Natural killer cell (primary cell): ENCODE data around the gene SLC7A6OS. TPM values are rescaled to one million over a fixed set of nuclear protein-coding genes. Genes with fewer than 3 reads are reported as not detected.

Experiments
- ATAC-seq, 3 donors: fragments of 150-1000 bp in 2 of 3; fragments of 200-7000 bp in 1 of 3; cut with Tn5 transposase; 1 replicate in 1 of 3; 2 replicates in 2 of 3; pipeline ENCODE4 v1.10.0; 2021; ENCODE audit warnings: mild to moderate bottlenecking in 2 of 3, moderate library complexity in 2 of 3
- DNase-seq, 2 donors: peaks; one replicate each; pipeline versions ENCODE4 v3.0.0 to v3.0.0-alpha.2; 2013 to 2021; ENCODE audit warnings: mixed read lengths in 1 of 2
- H3K27ac ChIP-seq: one replicate; pipeline ENCODE4 v1.5.1; 2013; ENCODE audit warnings: mild to moderate bottlenecking, low read length
- H3K27me3 ChIP-seq: one replicate; pipeline ENCODE4 v1.6.1; 2013; ENCODE audit warnings: low read length; ENCODE audit not compliant: control insufficient read depth, insufficient read depth
- H3K36me3 ChIP-seq: one replicate; pipeline ENCODE4 v1.6.1; 2013; ENCODE audit warnings: low read length; ENCODE audit not compliant: control insufficient read depth, insufficient read depth
- H3K4me1 ChIP-seq: one replicate; pipeline ENCODE4 v1.6.1; 2013; ENCODE audit warnings: low read length; ENCODE audit not compliant: control insufficient read depth, insufficient read depth
- H3K4me3 ChIP-seq: one replicate; pipeline ENCODE4 v1.5.1; 2013; ENCODE audit warnings: low read length
- H3K9me3 ChIP-seq: one replicate; pipeline ENCODE4 v1.6.1; 2013; ENCODE audit warnings: low read length; ENCODE audit not compliant: control insufficient read depth, insufficient read depth
- H3K27ac Mint-ChIP-seq, 2 donors: one replicate each; pipeline ENCODE4 v1.8.0; 2022; ENCODE audit warnings: mild to moderate bottlenecking in 2 of 2, mixed read lengths in 2 of 2, moderate library complexity in 1 of 2
- H3K27me3 Mint-ChIP-seq, 2 donors: one replicate each; pipeline ENCODE4 v1.8.0; 2022; ENCODE audit warnings: low read depth in 2 of 2, mixed read lengths in 2 of 2
- H3K36me3 Mint-ChIP-seq: one replicate; pipeline ENCODE4 v1.8.0; 2022; ENCODE audit warnings: mixed read lengths
- H3K4me1 Mint-ChIP-seq, 2 donors: one replicate each; pipeline ENCODE4 v1.8.0; 2022; ENCODE audit warnings: mixed read lengths in 2 of 2
- H3K4me3 Mint-ChIP-seq: one replicate; pipeline ENCODE4 v1.8.0; 2022; ENCODE audit warnings: mild to moderate bottlenecking, moderate library complexity, mixed read lengths
- H3K9me3 Mint-ChIP-seq, 2 donors: one replicate each; pipeline ENCODE4 v1.8.0; 2022; ENCODE audit warnings: mixed read lengths in 2 of 2
- CTCF ChIP-seq: fragments of 200-600 bp; IDR thresholded peaks from one replicate; pipeline ENCODE4 v1.8.0; 2022; ENCODE audit warnings: antibody characterized with exemption
- WGBS: methylation state at CpG from one replicate; pipeline ENCODE4 v1.1.7; 2013; ENCODE audit warnings: missing lambda C conversion rate; ENCODE audit not compliant: insufficient coverage; 5-methylcytosine and 5-hydroxymethylcytosine counted together
- intact Hi-C: fragments of 100-400 bp; cut with micrococcal nuclease; formaldehyde crosslinking; loops from one replicate; pipeline ENCODE4 v1.14.2; 2022
- total RNA-seq, 4 donors: library from RNA; stranded (reverse); fragments of 120-200 nt in 1 of 4; gene quantifications; one replicate each; pipeline versions ENCODE4 v1.2.3 to v1.2.4, GENCODE V29; 2013 to 2022

The SLC7A6OS gene
- total RNA-seq, 3 donors from 2014 or later (not counting 1 experiment from before 2014, with no cell fraction given) = 46.3 to 57.3 (median 56.1) TPM

- intact Hi-C loops = loop anchor here (1.0 to 2.0 kb wide), 3 partner anchors 19 to 48 kb away; partner anchors contain the start of genes PLA2G15 and PRMT7
- Histone ChIP-seq H3K9me3 (no peaks in the 10 kb centered on the region), H3K27ac (peak overlapping the region; percentile 98), H3K4me1 (peaks cover 38% of the 10 kb centered on the region), H3K36me3 (peaks cover 14% of the 10 kb centered on the region), H3K27me3 (no peaks in the 10 kb centered on the region), H3K4me3 (peak overlapping the region; percentile 68)
- H3K27me3 Mint-ChIP-seq = no peaks in the 10 kb centered on the region
- H3K36me3 Mint-ChIP-seq = no peaks in the 10 kb centered on the region
- peak overlapping the region; percentile 95 to 100 for H3K27ac Mint-ChIP-seq
- WGBS = 36% methylated on average over 11 of the region's 11 CpGs
- H3K9me3 Mint-ChIP-seq = no peaks in the 10 kb centered on the region
- ATAC-seq = no peak
- H3K4me1 Mint-ChIP-seq = peaks cover 25 to 43% of the 10 kb centered on the region in 2 donors
- peak overlapping the region; percentile 96 for H3K4me3 Mint-ChIP-seq
- no peak for DNase-seq
- TF ChIP-seq CTCF = no peak
Observed at GRCh38 chr16:68263559-68264127, 47.1 kb downstream of the SLC7A6OS start.

- Mint-ChIP-seq H3K27me3 (no peaks in the 10 kb centered on the region), H3K4me1 (peaks cover 11 to 21% of the 10 kb centered on the region in 2 donors), H3K4me3 (no peak overlapping the region), H3K27ac (no peak overlapping the region), H3K36me3 (no peaks in the 10 kb centered on the region), H3K9me3 (no peaks in the 10 kb centered on the region)
- H3K27me3 ChIP-seq = no peaks in the 10 kb centered on the region
- no peaks in the 10 kb centered on the region for H3K9me3 ChIP-seq
- WGBS = 93% methylated on average over 27 of the region's 27 CpGs
- ATAC-seq = no peak
- no peak for TF ChIP-seq CTCF
- peaks cover 29% of the 10 kb centered on the region for H3K4me1 ChIP-seq
- no peak overlapping the region for H3K4me3 ChIP-seq
- no peak overlapping the region for H3K27ac ChIP-seq
- H3K36me3 ChIP-seq = peaks cover 15% of the 10 kb centered on the region
- intact Hi-C loops = no loop called here
- no peak for DNase-seq
Observed at GRCh38 chr16:68259007-68259825, 51.5 kb downstream of the SLC7A6OS start.

GRCh38 chr16:68257906-68258800 lies 52.6 kb downstream of the SLC7A6OS start:
- H3K27me3 Mint-ChIP-seq = no peaks in the 10 kb centered on the region
- no peak overlapping the region for H3K4me3 ChIP-seq
- H3K9me3 Mint-ChIP-seq = no peaks in the 10 kb centered on the region
- no peak overlapping the region for H3K4me3 Mint-ChIP-seq
- peak overlapping the region; percentile 18 for H3K27ac ChIP-seq
- no peak for TF ChIP-seq CTCF
- no peak overlapping the region for H3K27ac Mint-ChIP-seq
- no peaks in the 10 kb centered on the region for H3K9me3 ChIP-seq
- H3K36me3 Mint-ChIP-seq = no peaks in the 10 kb centered on the region
- WGBS = 52% methylated on average over 13 of the region's 13 CpGs
- H3K4me1 Mint-ChIP-seq = peaks cover 3 to 11% of the 10 kb centered on the region in 2 donors
- DNase-seq (no peak), ATAC-seq (no peak)
- H3K36me3 ChIP-seq = peaks cover 15% of the 10 kb centered on the region
- H3K27me3 ChIP-seq = no peaks in the 10 kb centered on the region
- H3K4me1 ChIP-seq = peaks cover 20% of the 10 kb centered on the region
- intact Hi-C loops = no loop called here
